CD4-positive, alpha-beta T cell treated with Interferon alpha-2 for 1 hour (primary cell): ENCODE data around the gene RAET1E.
"Not testable (repeated sequence)": the region's sequence is repeated elsewhere in the genome, so short reads cannot be mapped to it uniquely, and the experiment has no call there.

Source experiments
- DNase-seq, 2 donors: peaks; one replicate each; pipeline ENCODE4 v3.0.0-alpha.2; 2020 to 2022

The RAET1E gene

GRCh38 chr6:149888093-149888492, 9.8 kb downstream of the RAET1E start:
- DNase-seq: no peak

- no peak for DNase-seq
Observed at GRCh38 chr6:149887343-149887742, 10.6 kb downstream of the RAET1E start.

DNA sequence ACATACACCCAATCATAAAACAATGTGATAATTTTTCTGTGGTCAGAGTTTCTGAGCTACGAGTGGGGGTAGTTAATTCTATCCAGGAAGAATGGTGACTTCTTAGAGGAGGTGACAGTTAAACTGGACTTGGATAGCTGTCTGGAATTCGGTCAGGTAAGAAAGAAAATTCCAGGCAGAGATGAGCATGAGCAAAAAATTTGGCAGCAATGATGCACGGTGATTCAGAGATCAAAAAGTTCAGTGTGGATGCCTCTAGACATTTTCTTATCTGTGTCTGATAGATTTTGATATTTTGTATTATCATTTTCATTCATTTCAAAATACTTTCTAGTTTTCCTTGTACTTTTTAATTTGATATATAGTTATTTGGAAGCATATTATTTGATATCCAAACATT, 12.0 kb downstream of the RAET1E start:
- DNase-seq: no peak

DNA sequence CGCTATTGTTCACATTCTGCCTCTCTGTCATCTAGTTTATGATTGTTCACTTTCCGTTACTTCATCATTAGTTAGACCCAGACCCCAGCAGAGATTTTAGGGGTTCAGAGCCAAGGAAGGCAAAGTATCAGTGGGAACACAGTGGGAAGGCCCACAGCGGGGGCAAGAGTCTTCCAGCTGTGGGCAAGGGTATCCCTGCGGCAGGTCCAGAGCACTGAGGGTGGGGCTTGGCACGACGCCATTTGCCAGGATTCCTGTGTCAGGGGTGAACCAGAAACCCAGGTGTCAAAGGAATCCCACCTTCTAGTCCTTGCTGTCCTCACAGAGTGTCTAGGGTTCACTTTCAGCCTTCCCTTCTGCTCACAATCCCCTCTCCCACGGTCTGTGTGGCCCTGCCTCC, 13.3 kb downstream of the RAET1E start:
- no peak for DNase-seq

DNA sequence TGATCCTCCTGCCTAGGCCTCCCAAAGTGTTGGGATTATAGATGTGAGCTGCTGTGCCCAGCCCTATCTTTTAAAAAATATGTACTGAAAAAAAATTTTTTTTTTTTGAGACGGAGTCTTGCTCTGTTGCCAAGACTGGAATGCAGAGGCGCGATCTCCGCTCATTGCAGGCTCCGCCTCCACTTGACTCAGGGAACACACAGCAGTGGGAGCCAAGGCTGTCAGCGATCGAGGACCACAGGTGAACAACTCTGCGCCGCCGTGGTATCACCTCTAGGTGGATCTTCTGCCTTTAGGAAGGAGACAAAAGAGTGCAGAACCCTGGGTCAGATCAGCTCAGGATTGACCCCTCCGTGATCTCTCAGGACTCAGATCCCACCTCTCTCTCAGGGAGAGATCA, 13.7 kb downstream of the RAET1E start:
- DNase-seq: no peak

- DNase-seq: no peak
Observed at GRCh38 chr6:149881860-149882259, 16.1 kb downstream of the RAET1E start.

- DNase-seq: no peak
Observed at GRCh38 chr6:149881066-149881766, 16.7 kb downstream of the RAET1E start.

GRCh38 chr6:149877659-149878058, 20.3 kb downstream of the RAET1E start:
- no peak for DNase-seq

DNA sequence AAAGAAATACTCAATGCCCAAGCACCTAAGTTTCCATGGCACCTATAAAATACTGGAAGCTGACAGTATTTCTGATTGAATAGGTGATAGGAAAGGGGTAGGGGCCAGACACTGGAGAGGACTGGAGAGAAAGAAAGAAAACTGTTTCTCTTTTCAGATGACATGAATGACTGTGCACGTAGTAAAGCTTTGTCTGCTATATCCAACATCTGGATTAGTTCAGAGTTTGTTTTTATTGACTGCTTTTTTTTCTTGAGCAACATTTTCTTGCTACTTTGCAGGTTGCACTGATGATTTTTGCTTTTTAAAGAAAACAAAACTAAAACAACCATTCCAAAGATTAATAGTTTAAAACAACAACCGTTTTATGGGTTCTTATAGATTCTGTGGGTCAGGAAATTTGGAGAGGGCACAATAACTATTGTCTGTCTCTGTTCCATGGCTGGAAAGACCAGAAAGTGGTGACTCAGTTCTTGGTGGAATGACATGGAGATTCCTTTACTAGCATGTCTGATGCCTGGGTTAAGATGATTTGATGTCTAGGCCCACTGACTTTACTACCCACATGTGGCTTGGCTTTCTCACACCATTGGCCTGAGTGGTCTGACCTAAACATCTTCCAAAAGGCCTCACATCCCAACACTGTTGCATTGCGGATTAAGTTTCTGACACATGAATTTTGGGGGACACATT, 21.5 kb downstream of the RAET1E start:
- no peak for DNase-seq

DNA sequence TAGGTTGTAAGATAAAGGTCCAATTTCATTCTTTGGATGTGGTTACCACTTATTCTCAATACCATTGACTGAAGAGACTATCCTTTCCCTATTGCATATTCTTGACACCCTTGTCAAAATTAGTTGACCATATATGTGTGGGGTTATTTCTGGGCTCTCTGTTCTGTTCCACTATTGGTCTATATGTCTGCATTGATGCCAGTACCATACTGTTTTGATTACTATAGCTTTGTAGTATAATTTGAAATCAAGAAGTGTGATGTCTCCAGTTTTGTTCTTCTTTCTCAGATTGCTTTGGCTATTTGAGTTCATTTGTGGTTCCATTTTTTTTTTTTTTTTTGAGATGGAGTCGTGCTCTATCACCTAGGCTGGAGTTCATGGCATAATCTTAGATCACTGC, 25.7 kb downstream of the RAET1E start:
- no peak for DNase-seq

- no peak for DNase-seq
Observed at GRCh38 chr6:149871182-149871581, 26.7 kb downstream of the RAET1E start.

- DNase-seq: no peak
Observed at GRCh38 chr6:149869275-149869892, 28.5 kb downstream of the RAET1E start.

DNA sequence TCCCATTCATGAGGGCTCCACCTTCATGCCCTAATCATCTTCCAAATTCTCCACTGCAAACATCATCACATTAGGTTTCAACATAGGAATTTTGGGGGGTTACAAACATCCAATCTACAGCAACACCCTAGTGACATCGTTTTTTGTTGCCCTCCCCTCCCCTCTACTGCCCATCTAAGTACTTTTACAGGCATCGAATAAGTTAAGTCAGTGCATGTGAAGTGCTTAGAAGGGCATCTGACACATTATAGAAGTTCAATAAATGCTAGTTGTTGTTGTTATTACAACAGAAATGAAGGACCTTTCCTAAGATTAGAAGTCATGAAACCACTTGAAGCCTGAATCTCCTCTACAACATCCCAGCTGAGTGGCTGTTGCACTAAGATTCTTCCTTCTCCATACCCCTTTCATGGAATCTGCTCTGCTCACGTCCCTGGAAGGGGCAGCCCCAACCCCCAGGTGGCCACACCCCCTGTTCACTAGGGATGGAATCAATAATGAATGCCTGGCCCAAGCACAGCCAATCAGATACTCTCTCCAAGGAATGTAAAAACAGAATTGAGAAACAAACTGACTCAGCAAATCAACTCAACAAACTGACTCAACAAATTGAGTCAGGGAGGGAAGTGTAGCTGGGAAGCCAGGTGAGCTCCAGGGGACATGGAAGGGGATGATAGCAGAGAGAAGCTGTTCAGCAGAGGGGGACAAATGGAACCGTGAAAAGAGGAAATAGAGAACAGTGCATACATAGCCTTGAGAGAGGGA, 29.9 kb downstream of the RAET1E start:
- DNase-seq: no peak

GRCh38 chr6:149864578-149865535, 33.1 kb downstream of the RAET1E start:
- peak; percentile 31 to 68 for DNase-seq

DNA sequence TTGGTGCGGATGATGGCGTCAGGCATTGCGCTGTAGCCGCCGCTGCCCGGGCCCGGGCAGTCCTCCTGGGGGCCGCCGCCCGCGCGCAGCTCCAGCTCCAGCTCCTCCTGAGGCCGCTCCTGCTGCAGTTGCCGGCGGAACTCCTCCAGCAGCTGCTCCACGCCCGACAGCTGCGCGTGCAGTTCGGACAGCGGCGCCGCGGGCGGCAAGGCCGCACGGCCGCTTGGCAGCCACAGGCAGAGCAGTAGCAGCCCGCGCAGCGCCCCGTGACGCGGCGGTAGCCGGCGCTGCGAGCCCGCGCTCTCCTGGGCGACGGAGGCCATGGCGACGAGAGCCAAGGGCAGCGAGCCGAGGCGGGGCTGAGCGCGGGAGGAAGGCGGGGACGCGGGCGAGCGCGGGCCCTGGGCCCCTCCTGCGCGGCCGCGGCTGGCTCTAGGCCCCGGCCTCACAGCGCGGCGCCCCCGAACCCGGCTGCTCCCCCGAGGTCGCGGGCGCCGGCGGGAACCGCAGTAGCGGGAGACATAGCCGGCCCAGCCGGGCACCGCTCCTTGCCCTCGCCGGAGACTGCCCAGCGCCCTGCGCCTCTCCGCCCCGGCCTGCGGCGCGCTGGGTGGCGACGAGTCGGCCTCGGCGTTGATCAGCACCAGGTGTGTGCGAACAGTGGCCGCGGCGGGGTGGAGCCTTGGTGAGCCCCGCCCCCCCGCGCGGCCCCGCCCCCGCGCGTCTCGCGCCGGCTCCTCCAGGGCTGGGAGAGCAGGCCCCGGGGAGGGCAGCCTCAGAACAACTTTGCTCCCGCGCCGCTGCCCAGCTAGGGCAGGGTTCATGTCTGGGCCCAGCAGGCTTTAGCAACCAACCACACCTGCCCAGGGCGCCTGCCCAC, 34.0 kb downstream of the RAET1E start, which contains the start of gene LRP11:
LRP11 (minus strand) TSS at position 662 of the 880 bp plus-strand sequence; CDS start at position 323, 339 bp downstream.
- peak; percentile 77 to 87 for DNase-seq

- DNase-seq: peak; percentile 11 to 28
Observed at GRCh38 chr6:149862922-149863697, 34.8 kb downstream of the RAET1E start.

DNA sequence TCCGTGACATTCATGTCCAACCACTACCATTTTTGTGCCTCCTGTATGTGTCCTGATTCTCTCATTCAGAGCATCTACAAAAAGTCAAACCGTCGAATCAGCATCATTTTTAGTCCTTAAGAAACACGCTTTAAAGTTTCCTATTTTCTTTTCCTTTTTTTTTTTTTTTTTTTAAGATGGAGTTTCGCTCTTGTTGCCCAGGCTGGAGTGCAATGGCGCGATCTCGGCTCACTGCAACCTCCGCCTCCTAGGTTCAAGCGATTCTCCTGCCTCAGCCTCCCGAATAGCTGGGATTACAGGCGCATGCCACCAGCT, 35.5 kb downstream of the RAET1E start:
- not testable (repeated sequence) for DNase-seq

- DNase-seq: no peak
Observed at GRCh38 chr6:149861603-149862423, 36.1 kb downstream of the RAET1E start.

DNA sequence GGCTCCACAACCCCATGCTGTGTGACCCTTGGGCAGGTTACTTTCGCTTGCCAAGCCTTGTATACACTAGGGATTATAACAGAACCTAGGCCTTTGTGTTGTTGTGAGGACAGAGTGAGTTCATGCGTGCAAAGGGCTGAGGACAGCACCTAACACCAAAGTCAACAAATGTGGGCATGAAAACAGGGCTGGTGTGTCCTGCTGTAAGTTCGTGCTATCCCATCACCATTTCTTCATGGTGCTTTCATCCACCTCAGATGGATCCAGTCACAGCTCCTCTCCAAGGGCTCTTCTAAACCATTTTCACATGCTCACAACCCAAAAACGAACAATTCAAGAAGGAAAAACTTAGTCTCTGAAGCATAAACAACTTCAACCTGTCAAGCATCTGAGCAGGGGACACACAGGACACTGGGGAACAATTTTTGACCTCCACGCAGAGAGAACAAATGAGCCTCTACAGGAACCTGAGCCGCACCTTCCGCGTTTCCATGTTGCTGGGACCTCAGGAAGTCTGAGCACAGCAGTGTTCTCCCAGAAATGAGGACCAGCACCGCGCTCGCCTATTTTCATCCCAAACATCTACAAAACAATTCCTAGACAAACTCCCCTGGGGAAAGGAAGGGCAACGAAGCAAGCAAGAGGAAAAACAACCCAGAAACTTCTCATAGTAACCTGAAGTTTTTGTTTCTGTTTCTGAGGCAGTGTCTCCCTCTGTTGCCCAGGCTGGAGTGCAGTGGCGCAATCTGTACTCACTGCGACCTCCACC, 36.9 kb downstream of the RAET1E start:
- no peak for DNase-seq
